ENCODE results near the gene ARHGAP10. TPM values are rescaled to one million over a fixed set of nuclear protein-coding genes. Genes with fewer than 3 reads are reported as not detected.

The ARHGAP10 gene
- polyA plus RNA-seq, 1 experiment, result 31.1 TPM

DNA sequence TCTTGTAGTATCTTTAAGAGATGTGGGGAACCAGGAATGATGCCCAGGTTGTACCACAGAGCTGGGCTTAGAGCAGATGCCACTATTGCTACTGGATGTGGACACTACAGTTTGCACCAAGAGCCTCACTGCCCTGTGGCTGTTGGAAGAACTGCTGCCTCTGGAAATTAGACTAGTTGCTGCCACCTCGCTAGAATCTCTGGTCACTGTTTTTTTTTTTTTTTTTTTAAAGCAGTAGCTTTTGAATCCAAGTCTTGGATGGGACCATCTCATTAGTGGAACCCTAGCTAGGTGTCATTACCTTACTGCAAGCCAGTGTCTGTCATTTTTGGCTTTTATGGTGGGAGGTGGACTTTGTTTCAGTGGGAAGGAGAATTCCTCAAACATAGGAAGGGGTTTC is 105.5 kb downstream of the ARHGAP10 start:
- CTCF ChIA-PET, result interaction anchor here (0.7 to 9.5 kb wide), 2 partner anchors 30 to 48 kb away, joined by 3 to 68 read pairs; no protein-coding TSS in a partner anchor
- Histone ChIP-seq H3K9me3 (ENCODE audit: control insufficient read depth, insufficient read depth, low read length) (peaks cover 3% of the 10 kb centered on the region; the same call in 1 of the 2 replicates), H3K27ac (ENCODE audit: low read depth, low read length) (no peak overlapping the region), H3K4me3 (ENCODE audit: low read depth, low read length) (no peak overlapping the region), H3K27me3 (ENCODE audit: control insufficient read depth, insufficient read depth, low read length) (no peaks in the 10 kb centered on the region)
- POLR2A ChIA-PET, result no interaction called here
- DNase-seq (ENCODE audit: low read depth, low spot score), result no peak
- TF ChIP-seq, protein P1, sequence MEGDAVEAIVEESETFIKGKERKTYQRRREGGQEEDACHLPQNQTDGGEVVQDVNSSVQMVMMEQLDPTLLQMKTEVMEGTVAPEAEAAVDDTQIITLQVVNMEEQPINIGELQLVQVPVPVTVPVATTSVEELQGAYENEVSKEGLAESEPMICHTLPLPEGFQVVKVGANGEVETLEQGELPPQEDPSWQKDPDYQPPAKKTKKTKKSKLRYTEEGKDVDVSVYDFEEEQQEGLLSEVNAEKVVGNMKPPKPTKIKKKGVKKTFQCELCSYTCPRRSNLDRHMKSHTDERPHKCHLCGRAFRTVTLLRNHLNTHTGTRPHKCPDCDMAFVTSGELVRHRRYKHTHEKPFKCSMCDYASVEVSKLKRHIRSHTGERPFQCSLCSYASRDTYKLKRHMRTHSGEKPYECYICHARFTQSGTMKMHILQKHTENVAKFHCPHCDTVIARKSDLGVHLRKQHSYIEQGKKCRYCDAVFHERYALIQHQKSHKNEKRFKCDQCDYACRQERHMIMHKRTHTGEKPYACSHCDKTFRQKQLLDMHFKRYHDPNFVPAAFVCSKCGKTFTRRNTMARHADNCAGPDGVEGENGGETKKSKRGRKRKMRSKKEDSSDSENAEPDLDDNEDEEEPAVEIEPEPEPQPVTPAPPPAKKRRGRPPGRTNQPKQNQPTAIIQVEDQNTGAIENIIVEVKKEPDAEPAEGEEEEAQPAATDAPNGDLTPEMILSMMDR (IDR thresholded peaks at IDR 0.05; ENCODE audit: low read depth, low read length), result peak; percentile 18; the same call in 1 of the 2 replicates

DNA sequence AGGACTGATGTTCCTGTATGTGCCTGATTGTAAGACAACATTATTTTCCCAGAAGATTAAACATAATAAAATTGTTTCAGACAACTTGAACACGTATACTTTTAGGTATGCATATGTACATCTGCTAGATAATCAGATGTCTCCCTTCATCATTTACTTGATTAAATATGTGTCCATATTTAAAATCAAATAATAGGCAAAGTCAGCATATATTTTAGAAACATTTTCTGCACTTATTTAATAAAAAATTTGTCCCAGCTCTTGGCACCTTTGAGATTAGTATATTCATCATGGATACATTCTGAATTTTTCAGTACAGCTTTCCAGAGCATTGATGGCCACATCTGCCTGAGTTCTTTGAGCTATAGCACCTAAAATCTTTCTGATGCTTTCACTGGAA is 106.0 kb downstream of the ARHGAP10 start:
- Histone ChIP-seq H3K27ac (ENCODE audit: low read depth, low read length) (no peak overlapping the region), H3K27me3 (ENCODE audit: control insufficient read depth, insufficient read depth, low read length) (no peaks in the 10 kb centered on the region), H3K9me3 (ENCODE audit: control insufficient read depth, insufficient read depth, low read length) (peaks cover 3% of the 10 kb centered on the region; the same call in 1 of the 2 replicates), H3K4me3 (ENCODE audit: low read depth, low read length) (no peak overlapping the region)
- ChIA-PET POLR2A (no interaction called here), CTCF (interaction anchor here (0.7 to 9.5 kb wide), 2 partner anchors 29 to 48 kb away, joined by 3 to 68 read pairs; no protein-coding TSS in a partner anchor)
- TF ChIP-seq, protein P1 (IDR thresholded peaks at IDR 0.05; ENCODE audit: low read depth, low read length), result no peak
- no peak for DNase-seq (ENCODE audit: low read depth, low spot score)

DNA sequence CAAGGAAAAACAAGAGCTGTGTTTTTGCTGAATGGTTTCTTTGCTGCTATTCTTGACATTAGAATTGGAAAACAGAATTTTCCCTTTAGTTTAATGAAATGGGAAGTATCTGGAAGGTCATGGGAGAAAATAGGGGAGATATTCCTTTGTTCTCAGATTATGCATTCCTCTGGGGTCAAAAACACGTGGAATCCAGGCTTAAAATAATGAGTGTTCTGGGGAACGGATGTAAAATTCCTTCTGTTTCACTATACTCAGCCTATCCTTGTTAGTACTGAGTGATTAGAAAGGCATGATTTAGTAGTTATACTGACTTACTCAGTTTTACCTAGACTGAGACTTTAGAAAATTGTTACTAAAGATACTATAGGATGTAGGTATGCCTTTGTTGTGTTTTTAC is 107.3 kb downstream of the ARHGAP10 start:
- Histone ChIP-seq H3K4me3 (ENCODE audit: low read depth, low read length) (no peak overlapping the region), H3K27ac (ENCODE audit: low read depth, low read length) (no peak overlapping the region), H3K27me3 (ENCODE audit: control insufficient read depth, insufficient read depth, low read length) (no peaks in the 10 kb centered on the region), H3K9me3 (ENCODE audit: control insufficient read depth, insufficient read depth, low read length) (no peaks in the 10 kb centered on the region)
- DNase-seq (ENCODE audit: low read depth, low spot score), result no peak
- ChIA-PET POLR2A (no interaction called here), CTCF (interaction anchor here (1.3 to 9.5 kb wide), 2 partner anchors 28 to 107 kb away, joined by 3 to 68 read pairs; partner anchors contain the start of gene ARHGAP10)
- TF ChIP-seq, protein P1 (IDR thresholded peaks at IDR 0.05; ENCODE audit: low read depth, low read length), result no peak

DNA sequence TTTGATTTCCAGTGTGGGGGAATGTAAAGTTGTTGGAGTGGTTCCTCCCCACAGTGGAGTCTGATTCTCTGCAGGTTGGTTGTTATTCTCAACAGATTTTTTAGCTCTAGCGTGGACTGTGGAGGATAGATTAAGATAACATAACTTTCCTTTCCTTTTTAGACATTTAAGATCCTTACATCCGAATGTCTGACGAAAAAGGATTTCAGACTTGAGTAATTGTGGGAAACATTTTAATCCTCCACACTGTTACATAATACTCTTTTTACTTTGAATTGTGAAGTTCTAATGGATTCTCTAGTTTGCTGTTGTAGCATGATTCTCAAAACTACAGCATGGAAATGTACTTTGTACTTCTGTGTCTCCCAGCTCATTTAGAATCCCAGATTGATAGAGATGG is 107.8 kb downstream of the ARHGAP10 start:
- POLR2A ChIA-PET, result interaction anchor here (0.6 kb wide), 1 partner anchor 25 kb away, joined by 5 read pairs; no protein-coding TSS in a partner anchor
- CTCF ChIA-PET, result interaction anchor here (1.3 to 9.5 kb wide), 2 partner anchors 28 to 108 kb away, joined by 3 to 68 read pairs; partner anchors contain the start of gene ARHGAP10

More for the DNA sequence above, 107.8 kb downstream of the ARHGAP10 start:
- H3K27me3 ChIP-seq (ENCODE audit: control insufficient read depth, insufficient read depth, low read length), result no peaks in the 10 kb centered on the region
- DNase-seq (ENCODE audit: low read depth, low spot score), result no peak
- no peaks in the 10 kb centered on the region for H3K9me3 ChIP-seq (ENCODE audit: control insufficient read depth, insufficient read depth, low read length)
- no peak overlapping the region for H3K27ac ChIP-seq (ENCODE audit: low read depth, low read length)
- H3K4me3 ChIP-seq (ENCODE audit: low read depth, low read length), result no peak overlapping the region
- TF ChIP-seq, protein P1 (IDR thresholded peaks at IDR 0.05; ENCODE audit: low read depth, low read length), result no peak
